ENCODE measurements around the gene ECM2. TPM values are rescaled to one million over a fixed set of nuclear protein-coding genes. Genes with fewer than 3 reads are reported as not detected.
A peak's percentile ranks its signal among the peaks of the same experiment; 100 is the strongest.

The ECM2 gene
- total RNA-seq, 1 experiment from 2014 or later = not detected

DNA sequence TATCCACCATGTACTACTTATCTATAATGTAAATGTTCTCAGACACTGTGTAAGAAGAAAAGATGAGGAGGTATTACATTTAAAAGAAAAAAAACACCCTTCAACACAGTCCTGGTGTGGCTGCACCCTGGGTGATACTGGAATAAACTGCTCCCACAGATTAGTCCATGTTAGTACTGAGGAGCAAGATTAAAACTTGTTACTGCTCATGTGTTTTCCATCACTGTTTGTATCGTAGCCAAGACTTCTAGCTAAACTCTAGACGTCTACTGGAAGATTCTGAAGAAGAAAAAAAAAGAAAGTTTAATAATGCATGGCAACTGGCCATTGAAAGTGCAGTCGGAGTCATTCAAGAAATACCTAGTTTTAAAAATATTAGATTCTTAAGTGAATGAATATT, 53.5 kb downstream of the ECM2 start, which contains the start of gene ASPN:
TSS of gene ASPN (minus strand) at position 178 of the 400 bp plus-strand sequence.
- DNase-seq (ENCODE audit: low read depth, low spot score) (no peak), ATAC-seq (no peak)
- Histone ChIP-seq H3K4me3 (replicated peaks in 1 of 2; ENCODE audit: low read depth in 1 of 2, low read length in 2 of 2) (no peak within 1 kb of the TSS), H3K4me2 (ENCODE audit: low read length) (peak within 1 kb of the TSS; percentile 43), H3K9ac (ENCODE audit: low read length) (no peak within 1 kb of the TSS), H3K36me3 (ENCODE audit: control insufficient read depth in 1 of 2, insufficient read depth in 2 of 2, low read length in 2 of 2) (no peaks in the 10 kb centered on the region), H3K27ac (ENCODE audit: low read depth, low read length) (no peak within 1 kb of the TSS), H3K9me2 (ENCODE audit: insufficient read depth) (no peaks in the 10 kb centered on the region), H2AFZ (ENCODE audit: low read depth, low read length, poor library complexity, severe bottlenecking) (no peak within 1 kb of the TSS), H3K9me3 (ENCODE audit: control insufficient read depth in 1 of 2, insufficient read depth in 1 of 2, low read depth in 1 of 2, low read length in 2 of 2) (no peaks in the 10 kb centered on the region), H3K79me2 (ENCODE audit: insufficient read depth, low read length) (no peaks in the 10 kb centered on the region), H4K20me1 (ENCODE audit: insufficient read depth) (no peaks in the 10 kb centered on the region), H3K27me3 (ENCODE audit: insufficient read depth, low read length) (no peaks in the 10 kb centered on the region), H3K4me1 (ENCODE audit: control insufficient read depth in 1 of 2, insufficient read depth in 2 of 2, low read length in 2 of 2) (peaks cover 0 to 14% of the 10 kb centered on the region in 2 experiments; a peak in 2 of 4 replicates)
- TF ChIP-seq, protein P1, sequence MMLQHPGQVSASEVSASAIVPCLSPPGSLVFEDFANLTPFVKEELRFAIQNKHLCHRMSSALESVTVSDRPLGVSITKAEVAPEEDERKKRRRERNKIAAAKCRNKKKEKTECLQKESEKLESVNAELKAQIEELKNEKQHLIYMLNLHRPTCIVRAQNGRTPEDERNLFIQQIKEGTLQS (IDR thresholded peaks at IDR 0.05) = no peak
- TF ChIP-seq TCF7L2 (IDR thresholded peaks at IDR 0.05; ENCODE audit: borderline replicate concordance, extremely low read depth, insufficient read depth, insufficient read length) = no peak
- TF ChIP-seq, protein P2, sequence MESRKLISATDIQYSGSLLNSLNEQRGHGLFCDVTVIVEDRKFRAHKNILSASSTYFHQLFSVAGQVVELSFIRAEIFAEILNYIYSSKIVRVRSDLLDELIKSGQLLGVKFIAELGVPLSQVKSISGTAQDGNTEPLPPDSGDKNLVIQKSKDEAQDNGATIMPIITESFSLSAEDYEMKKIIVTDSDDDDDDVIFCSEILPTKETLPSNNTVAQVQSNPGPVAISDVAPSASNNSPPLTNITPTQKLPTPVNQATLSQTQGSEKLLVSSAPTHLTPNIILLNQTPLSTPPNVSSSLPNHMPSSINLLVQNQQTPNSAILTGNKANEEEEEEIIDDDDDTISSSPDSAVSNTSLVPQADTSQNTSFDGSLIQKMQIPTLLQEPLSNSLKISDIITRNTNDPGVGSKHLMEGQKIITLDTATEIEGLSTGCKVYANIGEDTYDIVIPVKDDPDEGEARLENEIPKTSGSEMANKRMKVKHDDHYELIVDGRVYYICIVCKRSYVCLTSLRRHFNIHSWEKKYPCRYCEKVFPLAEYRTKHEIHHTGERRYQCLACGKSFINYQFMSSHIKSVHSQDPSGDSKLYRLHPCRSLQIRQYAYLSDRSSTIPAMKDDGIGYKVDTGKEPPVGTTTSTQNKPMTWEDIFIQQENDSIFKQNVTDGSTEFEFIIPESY (IDR thresholded peaks at IDR 0.05; ENCODE audit: extremely low read depth, insufficient replicate concordance, low read length) = no peak
- ChIA-PET POLR2A (no interaction called here), CTCF (no interaction called here), RAD21 (ENCODE audit: low non-redundant PET in 1 of 2, low total read pairs in 2 of 2, uncharacterized antibody in 2 of 2, unreplicated experiment in 2 of 2) (no interaction called here)
- no TSS peak for BruUV-seq (replicated peaks)
- intact Hi-C loops (cut with micrococcal nuclease) = no loop called here

DNA sequence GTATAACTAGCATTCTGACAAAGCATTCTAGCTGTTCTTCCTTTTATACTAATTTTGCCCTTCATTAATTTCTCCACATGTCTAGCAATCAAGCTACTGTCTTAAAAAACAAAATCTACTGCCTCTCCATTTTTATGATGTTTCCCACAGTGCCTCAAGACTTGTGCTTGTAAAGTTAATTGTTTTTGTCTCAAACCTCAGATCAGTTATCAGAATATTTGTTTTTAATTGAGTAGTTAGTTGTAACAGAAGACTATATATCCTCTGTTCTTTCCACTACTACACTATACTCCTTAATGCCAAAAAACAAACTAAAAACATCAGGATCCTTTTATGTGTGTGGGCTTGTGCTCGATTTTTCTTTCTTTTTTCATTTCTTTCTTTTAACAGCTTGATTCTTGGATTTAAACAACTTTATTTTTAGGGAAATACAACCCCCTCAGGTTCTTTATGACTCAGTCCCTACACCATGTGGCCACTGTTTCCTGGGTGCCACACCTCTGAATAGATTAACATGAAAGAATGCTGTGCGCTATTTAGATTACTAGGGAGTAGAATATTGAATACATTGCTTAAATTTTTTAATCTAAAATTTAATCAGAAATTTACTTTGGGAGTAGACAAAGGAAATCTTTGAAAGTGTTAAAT, 54.7 kb downstream of the ECM2 start:
- Histone ChIP-seq H3K36me3 (ENCODE audit: control insufficient read depth in 1 of 2, insufficient read depth in 2 of 2, low read length in 2 of 2) (no peaks in the 10 kb centered on the region), H3K9ac (ENCODE audit: low read length) (no peak overlapping the region), H3K4me2 (ENCODE audit: low read length) (peak overlapping the region; percentile 43), H3K79me2 (ENCODE audit: insufficient read depth, low read length) (no peaks in the 10 kb centered on the region), H3K27ac (ENCODE audit: low read depth, low read length) (no peak overlapping the region), H3K27me3 (ENCODE audit: insufficient read depth, low read length) (no peaks in the 10 kb centered on the region), H3K4me3 (replicated peaks in 1 of 2; ENCODE audit: low read depth in 1 of 2, low read length in 2 of 2) (no peak overlapping the region), H3K9me3 (ENCODE audit: control insufficient read depth in 1 of 2, insufficient read depth in 1 of 2, low read depth in 1 of 2, low read length in 2 of 2) (no peaks in the 10 kb centered on the region), H2AFZ (ENCODE audit: low read depth, low read length, poor library complexity, severe bottlenecking) (no peak overlapping the region), H4K20me1 (ENCODE audit: insufficient read depth) (no peaks in the 10 kb centered on the region), H3K4me1 (ENCODE audit: control insufficient read depth in 1 of 2, insufficient read depth in 2 of 2, low read length in 2 of 2) (peaks cover 0 to 14% of the 10 kb centered on the region in 2 experiments; a peak in 2 of 4 replicates), H3K9me2 (ENCODE audit: insufficient read depth) (no peaks in the 10 kb centered on the region)
- ATAC-seq (peak; percentile 75; the same call in 1 of the 2 replicates), DNase-seq (ENCODE audit: low read depth, low spot score) (no peak)
- POLR2A ChIA-PET = no interaction called here
- intact Hi-C loops (cut with micrococcal nuclease) = no loop called here
- CTCF ChIA-PET = interaction anchor here (1.5 to 1.9 kb wide), 2 partner anchors 9 to 21 kb away, joined by 4 read pairs; no protein-coding TSS in a partner anchor
- RAD21 ChIA-PET (ENCODE audit: low non-redundant PET in 1 of 2, low total read pairs in 2 of 2, uncharacterized antibody in 2 of 2, unreplicated experiment in 2 of 2) = no interaction called here
- no peak for TF ChIP-seq ZFX (IDR thresholded peaks at IDR 0.05)
- peak; percentile 40 for TF ChIP-seq FOSL1 (IDR thresholded peaks at IDR 0.05; ENCODE audit: low read depth)
- no TSS peak for BruUV-seq (replicated peaks)

Measured in HCT116 (cell line).